ENCODE results near the gene EEPD1. TPM values are rescaled to one million over a fixed set of nuclear protein-coding genes. Genes with fewer than 3 reads are reported as not detected.
A peak's percentile ranks its signal among the peaks of the same experiment; 100 is the strongest.

Gene EEPD1
- total RNA-seq, 1 donor from 2014 or later = 6.5 TPM

DNA sequence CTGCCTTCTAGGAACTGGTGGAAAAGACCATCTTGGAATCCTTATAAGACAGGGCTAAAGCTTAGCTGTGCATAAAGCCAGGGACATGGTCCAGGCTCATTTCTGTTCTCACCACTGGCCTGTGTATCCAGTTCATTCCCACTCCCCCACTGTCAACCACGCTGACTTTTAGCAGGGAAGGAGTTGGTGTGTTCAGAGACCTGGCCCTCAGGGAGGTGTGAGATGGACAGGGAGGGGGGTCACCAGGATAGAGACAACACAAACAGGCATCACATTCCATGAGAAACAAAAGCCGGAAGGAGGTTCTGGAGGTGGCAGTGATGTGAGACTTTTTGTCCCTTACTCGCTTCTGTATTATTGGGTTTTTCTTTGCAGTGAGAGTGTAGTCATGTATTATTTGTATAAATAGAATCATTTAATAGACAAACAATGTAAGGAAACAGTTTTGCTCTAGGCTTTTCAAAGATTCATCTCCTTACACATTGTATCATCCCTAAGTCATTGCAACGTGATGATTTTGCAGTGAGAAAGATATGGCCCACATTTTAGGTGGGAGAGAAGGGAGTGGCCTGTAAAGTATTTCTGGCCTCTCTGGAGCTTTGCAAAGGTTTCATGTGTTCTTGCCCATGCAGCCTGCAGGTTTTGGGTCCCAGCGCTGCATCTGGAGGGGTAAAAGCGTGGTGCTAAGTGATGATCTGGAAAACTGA, 52.0 kb downstream of the EEPD1 start:
- Histone ChIP-seq H3K9me3 (ENCODE audit: low read depth) (no peaks in the 10 kb centered on the region), H3K4me2 (no peak overlapping the region), H3K4me3 (no peak overlapping the region), H3K36me3 (no peaks in the 10 kb centered on the region), H3K9ac (no peak overlapping the region), H3K4me1 (peaks cover 30% of the 10 kb centered on the region), H2AFZ (replicated peaks) (no peak overlapping the region), H3F3A (ENCODE audit: low read depth) (peaks cover 3% of the 10 kb centered on the region), H3K27me3 (no peaks in the 10 kb centered on the region), H3K79me2 (ENCODE audit: low read depth) (no peaks in the 10 kb centered on the region), H3K27ac (no peak overlapping the region), H4K20me1 (ENCODE audit: low read depth) (no peaks in the 10 kb centered on the region)
- Mint-ChIP-seq H3K36me3 (no peaks in the 10 kb centered on the region), H3K9me3 (no peaks in the 10 kb centered on the region), H3K4me1 (peaks cover 61% of the 10 kb centered on the region), H3K27me3 (ENCODE audit: insufficient read depth, low read depth) (peaks cover 2% of the 10 kb centered on the region), H3K4me3 (no peak overlapping the region), H3K27ac (peak overlapping the region; percentile 29)
- no peak for DNase-seq (ENCODE audit: low spot score)
- TF ChIP-seq EZH2phosphoT487 (IDR thresholded peaks at IDR 0.05) (no peak), EZH2 (IDR thresholded peaks at IDR 0.05) (no peak)
- TF ChIP-seq, protein P1, sequence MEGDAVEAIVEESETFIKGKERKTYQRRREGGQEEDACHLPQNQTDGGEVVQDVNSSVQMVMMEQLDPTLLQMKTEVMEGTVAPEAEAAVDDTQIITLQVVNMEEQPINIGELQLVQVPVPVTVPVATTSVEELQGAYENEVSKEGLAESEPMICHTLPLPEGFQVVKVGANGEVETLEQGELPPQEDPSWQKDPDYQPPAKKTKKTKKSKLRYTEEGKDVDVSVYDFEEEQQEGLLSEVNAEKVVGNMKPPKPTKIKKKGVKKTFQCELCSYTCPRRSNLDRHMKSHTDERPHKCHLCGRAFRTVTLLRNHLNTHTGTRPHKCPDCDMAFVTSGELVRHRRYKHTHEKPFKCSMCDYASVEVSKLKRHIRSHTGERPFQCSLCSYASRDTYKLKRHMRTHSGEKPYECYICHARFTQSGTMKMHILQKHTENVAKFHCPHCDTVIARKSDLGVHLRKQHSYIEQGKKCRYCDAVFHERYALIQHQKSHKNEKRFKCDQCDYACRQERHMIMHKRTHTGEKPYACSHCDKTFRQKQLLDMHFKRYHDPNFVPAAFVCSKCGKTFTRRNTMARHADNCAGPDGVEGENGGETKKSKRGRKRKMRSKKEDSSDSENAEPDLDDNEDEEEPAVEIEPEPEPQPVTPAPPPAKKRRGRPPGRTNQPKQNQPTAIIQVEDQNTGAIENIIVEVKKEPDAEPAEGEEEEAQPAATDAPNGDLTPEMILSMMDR (IDR thresholded peaks at IDR 0.05) = no peak

DNA sequence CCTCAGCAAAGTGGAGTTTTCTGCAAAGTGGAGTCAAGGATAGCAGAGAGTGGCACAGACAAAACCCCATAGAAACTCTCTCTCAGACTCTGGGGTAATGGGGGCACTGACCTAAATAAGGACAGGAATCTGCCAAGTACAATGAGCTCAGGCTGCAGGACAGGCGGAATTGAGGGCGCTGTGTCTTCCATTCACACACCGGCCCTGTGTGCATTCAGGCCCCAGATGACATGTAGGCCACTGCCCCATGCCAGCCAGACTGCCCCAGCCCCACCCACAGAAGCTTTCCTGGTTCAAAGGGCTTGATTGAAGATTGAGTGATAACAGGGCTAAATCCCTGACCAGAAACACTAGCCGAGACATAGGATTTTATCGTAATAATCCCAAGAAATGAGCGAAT, 52.7 kb downstream of the EEPD1 start:
- Mint-ChIP-seq H3K4me3 (no peak overlapping the region), H3K9me3 (no peaks in the 10 kb centered on the region), H3K4me1 (peaks cover 66% of the 10 kb centered on the region), H3K36me3 (no peaks in the 10 kb centered on the region), H3K27me3 (ENCODE audit: insufficient read depth, low read depth) (peaks cover 2% of the 10 kb centered on the region), H3K27ac (no peak overlapping the region)
- Histone ChIP-seq H3K9me3 (ENCODE audit: low read depth) (no peaks in the 10 kb centered on the region), H3K27ac (no peak overlapping the region), H3F3A (ENCODE audit: low read depth) (peaks cover 3% of the 10 kb centered on the region), H3K4me3 (no peak overlapping the region), H3K4me1 (peaks cover 30% of the 10 kb centered on the region), H3K9ac (no peak overlapping the region), H2AFZ (replicated peaks) (no peak overlapping the region), H4K20me1 (ENCODE audit: low read depth) (no peaks in the 10 kb centered on the region), H3K27me3 (no peaks in the 10 kb centered on the region), H3K4me2 (peak overlapping the region; percentile 17), H3K36me3 (no peaks in the 10 kb centered on the region), H3K79me2 (ENCODE audit: low read depth) (no peaks in the 10 kb centered on the region)
- DNase-seq (ENCODE audit: low spot score) = peak; percentile 42
- TF ChIP-seq, protein P1 (IDR thresholded peaks at IDR 0.05) = no peak
- TF ChIP-seq EZH2 (IDR thresholded peaks at IDR 0.05) = no peak
- no peak for TF ChIP-seq EZH2phosphoT487 (IDR thresholded peaks at IDR 0.05)

DNA sequence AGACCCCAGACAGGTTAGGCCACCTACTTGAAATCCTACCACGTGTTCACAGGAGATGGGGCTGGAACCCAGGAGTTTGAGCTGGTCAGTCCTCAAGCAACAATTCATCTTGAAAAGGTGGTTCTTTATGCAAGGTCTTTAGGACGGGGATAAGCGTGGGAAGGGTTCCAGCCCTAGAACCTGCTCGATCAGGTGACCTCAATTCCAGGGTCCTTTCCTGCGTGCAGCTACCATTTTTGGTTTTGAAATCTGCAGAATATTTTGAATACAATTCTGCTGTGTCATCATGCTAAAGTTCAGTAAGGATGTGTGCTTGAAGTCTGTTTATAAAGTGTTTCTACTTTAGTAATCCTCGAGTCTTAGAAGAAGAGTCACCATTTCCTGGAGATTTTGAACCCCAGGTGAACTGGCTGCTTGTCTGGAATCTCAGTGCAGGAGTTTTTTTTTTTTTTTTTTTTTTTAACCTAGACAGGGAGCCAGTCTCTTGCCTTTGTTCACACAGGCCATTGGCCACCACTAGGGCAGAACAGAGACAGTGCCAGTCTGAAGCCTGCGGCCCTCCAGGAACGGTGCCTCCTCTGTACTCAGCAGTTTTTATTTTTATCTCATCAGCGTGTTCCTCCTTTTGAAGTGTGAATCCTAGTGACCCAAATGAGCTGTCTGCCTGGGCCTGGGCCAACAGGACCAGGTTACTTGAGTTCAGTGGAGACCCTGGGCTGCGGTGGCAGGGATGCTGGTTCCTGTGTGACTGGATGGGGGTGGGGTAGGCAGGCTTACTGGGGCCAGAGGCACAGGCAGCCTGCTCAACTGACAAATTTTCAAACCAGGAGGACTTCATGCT, 54.6 kb downstream of the EEPD1 start:
- peak overlapping the region; percentile 8 for H2AFZ ChIP-seq (replicated peaks)
- H3K9ac ChIP-seq = no peak overlapping the region
- no peaks in the 10 kb centered on the region for H4K20me1 ChIP-seq (ENCODE audit: low read depth)
- no peaks in the 10 kb centered on the region for H3K27me3 Mint-ChIP-seq (ENCODE audit: insufficient read depth, low read depth)
- H3K36me3 ChIP-seq = no peaks in the 10 kb centered on the region
- H3K27ac ChIP-seq = no peak overlapping the region
- no peak for DNase-seq (ENCODE audit: low spot score)
- H3K9me3 ChIP-seq (ENCODE audit: low read depth) = no peaks in the 10 kb centered on the region
- TF ChIP-seq EZH2 (IDR thresholded peaks at IDR 0.05) = no peak
- TF ChIP-seq, protein P1 (IDR thresholded peaks at IDR 0.05) = no peak
- TF ChIP-seq EZH2phosphoT487 (IDR thresholded peaks at IDR 0.05) = no peak
- H3K4me3 ChIP-seq = no peak overlapping the region
- H3K36me3 Mint-ChIP-seq = no peaks in the 10 kb centered on the region
- no peaks in the 10 kb centered on the region for H3K79me2 ChIP-seq (ENCODE audit: low read depth)
- peak overlapping the region; percentile 31 for H3K27ac Mint-ChIP-seq
- H3K9me3 Mint-ChIP-seq = no peaks in the 10 kb centered on the region
- H3K4me2 ChIP-seq = no peak overlapping the region
- peaks cover 3% of the 10 kb centered on the region for H3F3A ChIP-seq (ENCODE audit: low read depth)
- H3K4me3 Mint-ChIP-seq = no peak overlapping the region
- H3K4me1 ChIP-seq = peaks cover 30% of the 10 kb centered on the region
- peaks cover 60% of the 10 kb centered on the region for H3K4me1 Mint-ChIP-seq
- H3K27me3 ChIP-seq = no peaks in the 10 kb centered on the region

All from neural progenitor cell (in vitro differentiated cells).